Stimulated activated CD4-positive, alpha-beta T cell treated with anti-CD3 and anti-CD28 coated beads, Interleukin-4, amount 100 ng/mL, for 48 hours (primary cell): ENCODE measurements around the gene MAPK8.

Experiments used
- DNase-seq, 2 donors: peaks; one replicate each; pipeline ENCODE4 v3.0.0-alpha.2; 2020; ENCODE audit warnings: low read depth in 2 of 2

Gene MAPK8

GRCh38 chr10:48477141-48477540 lies 170.7 kb downstream of the MAPK8 start:
- DNase-seq: no peak

GRCh38 chr10:48477616-48478015 lies 171.1 kb downstream of the MAPK8 start:
- no peak for DNase-seq

- no peak for DNase-seq
Measured at GRCh38 chr10:48478469-48478868, 172.0 kb downstream of the MAPK8 start.

GRCh38 chr10:48478980-48479811 lies 172.7 kb downstream of the MAPK8 start:
- no peak for DNase-seq

GRCh38 chr10:48480397-48481374 lies 174.2 kb downstream of the MAPK8 start:
- no peak for DNase-seq

GRCh38 chr10:48481385-48481784 lies 174.9 kb downstream of the MAPK8 start:
- no peak for DNase-seq

GRCh38 chr10:48482207-48482606 lies 175.7 kb downstream of the MAPK8 start:
- DNase-seq: no peak

GRCh38 chr10:48484911-48485310 lies 178.4 kb downstream of the MAPK8 start:
- no peak for DNase-seq

GRCh38 chr10:48485711-48486110 lies 179.2 kb downstream of the MAPK8 start:
- no peak for DNase-seq

- no peak for DNase-seq
Measured at GRCh38 chr10:48487244-48487643, 180.8 kb downstream of the MAPK8 start.
